BJ (cell line): ENCODE measurements around the gene TREH. TPM values are rescaled to one million over a fixed set of nuclear protein-coding genes. Genes with fewer than 3 reads are reported as not detected.

ENCODE experiments used
- CTCF ChIA-PET: fragments of 350-600 bp; formaldehyde crosslinking; extraction: SDS; loops from one replicate; lab custom pipeline; 2021; ENCODE audit warnings: antibody characterized with exemption, inconsistent platforms; lab: Yijun Ruan, JAX
- POLR2A ChIA-PET: fragments of 300-600 bp; sonication (Branson Sonifier 250); formaldehyde crosslinking; extraction: SDS; loops from one replicate; lab custom pipeline; 2021; ENCODE audit warnings: antibody characterized with exemption; lab: Charles Lee
- DNase-seq: peaks from one replicate; pipeline ENCODE4 v3.0.0-alpha.2; 2011; ENCODE audit warnings: low read depth
- H3K27me3 ChIP-seq: 2 replicates; pipeline ENCODE4 v1.6.0; 2011; ENCODE audit warnings: low read length; ENCODE audit not compliant: control insufficient read depth, insufficient read depth
- H3K36me3 ChIP-seq: 2 replicates; pipeline ENCODE4 v1.5.1; 2011; ENCODE audit warnings: low read length; ENCODE audit not compliant: control insufficient read depth, insufficient read depth
- H3K4me3 ChIP-seq: 2 replicates; pipeline ENCODE4 v1.5.1; 2011; ENCODE audit warnings: low read depth, mild to moderate bottlenecking, control low read depth, low read length
- polyA plus RNA-seq: library from polyadenylated mRNA; depleted of rRNA; stranded (reverse); fragments of >200 nt; gene quantifications from 2 replicates; pipeline ENCODE4 v1.2.3, GENCODE V29; 2011
- TF ChIP-seq, protein P1 (sequence below): IDR thresholded peaks from 2 replicates; pipeline ENCODE4 v1.5.1; 2011; ENCODE audit warnings: low read depth, mild to moderate bottlenecking, control low read depth, inconsistent platforms, low read length, moderate library complexity; ENCODE audit not compliant: insufficient read depth

The TREH gene
- polyA plus RNA-seq, 1 experiment: not detected

- Histone ChIP-seq H3K36me3 (peaks cover 48% of the 10 kb centered on the region), H3K4me3 (no peak overlapping the region), H3K27me3 (no peaks in the 10 kb centered on the region)
- no peak for DNase-seq
- POLR2A ChIA-PET: interaction anchor here (0.6 kb wide), 1 partner anchor 84 kb away, joined by 5 read pairs; no protein-coding TSS in a partner anchor
- CTCF ChIA-PET: interaction anchor here (0.9 to 1.3 kb wide), 6 partner anchors 10 to 324 kb away, joined by 3 to 6 read pairs (median 4); partner anchors contain the start of gene PHLDB1
- TF ChIP-seq, protein P1, sequence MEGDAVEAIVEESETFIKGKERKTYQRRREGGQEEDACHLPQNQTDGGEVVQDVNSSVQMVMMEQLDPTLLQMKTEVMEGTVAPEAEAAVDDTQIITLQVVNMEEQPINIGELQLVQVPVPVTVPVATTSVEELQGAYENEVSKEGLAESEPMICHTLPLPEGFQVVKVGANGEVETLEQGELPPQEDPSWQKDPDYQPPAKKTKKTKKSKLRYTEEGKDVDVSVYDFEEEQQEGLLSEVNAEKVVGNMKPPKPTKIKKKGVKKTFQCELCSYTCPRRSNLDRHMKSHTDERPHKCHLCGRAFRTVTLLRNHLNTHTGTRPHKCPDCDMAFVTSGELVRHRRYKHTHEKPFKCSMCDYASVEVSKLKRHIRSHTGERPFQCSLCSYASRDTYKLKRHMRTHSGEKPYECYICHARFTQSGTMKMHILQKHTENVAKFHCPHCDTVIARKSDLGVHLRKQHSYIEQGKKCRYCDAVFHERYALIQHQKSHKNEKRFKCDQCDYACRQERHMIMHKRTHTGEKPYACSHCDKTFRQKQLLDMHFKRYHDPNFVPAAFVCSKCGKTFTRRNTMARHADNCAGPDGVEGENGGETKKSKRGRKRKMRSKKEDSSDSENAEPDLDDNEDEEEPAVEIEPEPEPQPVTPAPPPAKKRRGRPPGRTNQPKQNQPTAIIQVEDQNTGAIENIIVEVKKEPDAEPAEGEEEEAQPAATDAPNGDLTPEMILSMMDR: no peak
Measured at GRCh38 chr11:118632577-118633318, 46.7 kb downstream of the TREH start.

DNA sequence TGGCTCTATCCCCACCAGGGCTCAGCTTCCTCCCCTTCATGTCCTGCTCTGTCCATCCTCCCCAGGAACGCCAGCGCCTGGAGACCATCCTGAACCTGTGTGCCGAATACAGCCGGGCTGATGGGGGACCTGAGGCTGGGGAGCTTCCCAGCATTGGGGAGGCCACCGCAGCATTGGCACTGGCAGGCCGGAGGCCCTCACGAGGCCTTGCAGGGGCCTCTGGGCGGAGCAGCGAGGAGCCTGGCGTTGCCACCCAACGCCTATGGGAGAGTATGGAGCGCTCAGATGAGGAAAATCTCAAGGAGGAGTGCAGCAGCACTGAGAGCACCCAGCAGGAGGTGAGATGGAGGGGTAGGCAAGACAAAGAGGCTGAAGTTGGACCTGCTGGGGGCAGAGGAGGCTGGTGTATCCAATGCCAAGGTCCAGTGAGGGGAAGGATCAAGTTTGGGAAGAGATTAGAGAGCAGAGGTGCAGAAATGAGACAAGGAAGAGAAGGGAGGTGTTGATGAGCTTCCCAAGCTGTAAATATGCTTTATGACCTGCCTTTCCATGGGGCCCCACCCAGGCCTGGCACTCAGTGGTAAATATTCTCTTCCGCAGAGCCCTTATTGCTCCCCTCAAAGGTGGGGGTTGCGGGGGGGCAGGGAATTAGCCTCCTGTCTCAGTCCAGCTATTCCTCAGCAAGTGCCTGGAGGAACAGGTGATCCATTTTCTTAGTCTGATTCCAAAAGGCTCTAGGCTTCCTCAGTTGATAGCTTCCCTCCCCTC lies 48.1 kb downstream of the TREH start:
- Histone ChIP-seq H3K4me3 (no peak overlapping the region), H3K27me3 (no peaks in the 10 kb centered on the region), H3K36me3 (peaks cover 50% of the 10 kb centered on the region)
- ChIA-PET CTCF (interaction anchor here (1.3 kb wide), 2 partner anchors 8 to 19 kb away, joined by 4 to 6 read pairs; no protein-coding TSS in a partner anchor), POLR2A (no interaction called here)
- TF ChIP-seq, protein P1: no peak
- no peak for DNase-seq

GRCh38 chr11:118629761-118630661 lies 49.4 kb downstream of the TREH start:
- ChIA-PET POLR2A (no interaction called here), CTCF (interaction anchor here (1.2 to 1.4 kb wide), 3 partner anchors 23 to 60 kb away, joined by 3 to 5 read pairs (median 3); partner anchors contain the start of gene PHLDB1)
- peaks cover 51% of the 10 kb centered on the region for H3K36me3 ChIP-seq
- no peak overlapping the region for H3K4me3 ChIP-seq
- TF ChIP-seq, protein P1: no peak
- no peaks in the 10 kb centered on the region for H3K27me3 ChIP-seq
- no peak for DNase-seq

DNA sequence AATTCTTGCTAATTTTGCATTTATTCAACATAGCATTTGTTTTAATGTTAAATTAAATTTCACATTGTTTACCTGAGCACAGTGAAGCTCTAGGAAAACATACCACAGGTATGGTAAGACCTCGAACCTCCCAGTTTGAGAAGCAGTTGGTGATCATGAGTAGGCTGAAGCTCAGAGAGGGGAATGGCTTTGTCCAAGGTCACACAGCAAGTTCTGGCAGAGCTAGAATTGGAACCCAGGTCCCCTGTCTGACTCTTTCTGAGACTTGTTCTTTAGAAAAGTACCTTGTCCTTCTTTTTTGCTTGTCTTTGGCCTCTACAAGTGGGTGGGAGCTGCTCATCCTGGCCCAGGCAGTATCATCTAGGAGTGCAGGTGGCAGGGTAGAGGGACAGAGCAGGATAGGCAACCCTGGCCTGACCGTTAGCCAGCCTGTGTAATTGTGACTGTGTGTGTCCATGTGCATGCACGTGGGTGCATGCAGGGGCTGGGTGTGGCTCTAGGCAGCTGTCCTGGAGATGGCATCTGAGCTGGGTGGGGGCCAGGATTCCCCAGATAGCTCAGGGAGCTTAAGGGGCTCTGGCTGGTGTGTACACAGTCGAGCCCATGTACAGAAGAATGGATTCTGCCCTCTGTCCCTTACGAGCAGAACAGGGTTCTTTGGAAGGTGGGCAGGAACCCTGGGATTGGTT lies 50.4 kb downstream of the TREH start:
- DNase-seq: no peak
- POLR2A ChIA-PET: no interaction called here
- no peaks in the 10 kb centered on the region for H3K27me3 ChIP-seq
- no peak overlapping the region for H3K4me3 ChIP-seq
- peaks cover 56% of the 10 kb centered on the region for H3K36me3 ChIP-seq
- CTCF ChIA-PET: interaction anchor here (1.2 to 1.4 kb wide), 3 partner anchors 22 to 61 kb away, joined by 3 to 5 read pairs (median 3); partner anchors contain the start of gene PHLDB1
- TF ChIP-seq, protein P1: no peak
